Nucleus accumbens (tissue), 56 donors: ENCODE results near the gene CASP5.
"Not testable (repeated sequence)": the region's sequence is repeated elsewhere in the genome, so short reads cannot be mapped to it uniquely, and the experiment has no call there.

Experiments used
- DNase-seq, 56 donors: peaks; one replicate each; lab custom pipeline; 2025; lab: John Stamatoyannopoulos, UW

Gene CASP5

GRCh38 chr11:105023003-105023402, at the start of gene CASP5:
Gene CASP5 (minus strand): TSS chr11:105023168. CDS start chr11:105023136, 32 bp downstream.
- DNase-seq = no peak

- DNase-seq = not testable (repeated sequence)
These were observed 49.1 kb upstream of the CASP5 start for GRCh38 chr11:105072080-105072479.

- DNase-seq = no peak
These were observed 48.2 kb upstream of the CASP5 start for GRCh38 chr11:105071089-105071732.

GRCh38 chr11:105070306-105070705, 47.3 kb upstream of the CASP5 start:
- no peak for DNase-seq

GRCh38 chr11:105069749-105070148, 46.8 kb upstream of the CASP5 start:
- DNase-seq = not testable (repeated sequence)

- DNase-seq = not testable (repeated sequence)
These were observed 40.4 kb upstream of the CASP5 start for GRCh38 chr11:105063245-105063941.

- DNase-seq = no peak
These were observed 34.5 kb upstream of the CASP5 start for GRCh38 chr11:105057432-105057831.

- no peak for DNase-seq
These were observed 33.5 kb upstream of the CASP5 start for GRCh38 chr11:105056446-105056845.

GRCh38 chr11:105054723-105055493, 31.9 kb upstream of the CASP5 start:
- DNase-seq = no peak

- DNase-seq = no peak
These were observed 29.5 kb upstream of the CASP5 start for GRCh38 chr11:105052487-105052886.

- DNase-seq = no peak
These were observed 28.6 kb upstream of the CASP5 start for GRCh38 chr11:105051559-105051958.

GRCh38 chr11:105049481-105049880, 26.5 kb upstream of the CASP5 start:
- DNase-seq = no peak

- no peak for DNase-seq
These were observed 24.1 kb upstream of the CASP5 start for GRCh38 chr11:105046898-105047579.

GRCh38 chr11:105045676-105046296, 22.8 kb upstream of the CASP5 start:
- no peak for DNase-seq

- DNase-seq = not testable (repeated sequence)
These were observed 21.9 kb upstream of the CASP5 start, which contains the start of gene CARD16 for GRCh38 chr11:105044557-105045524. Gene CARD16 (minus strand): TSS chr11:105045335. CDS start chr11:105045297, 38 bp downstream.

GRCh38 chr11:105042178-105042577, 19.2 kb upstream of the CASP5 start:
- no peak for DNase-seq

- no peak for DNase-seq
These were observed 17.7 kb upstream of the CASP5 start for GRCh38 chr11:105040703-105041102.

- DNase-seq = peak in 1 of 56 donors; percentile 5
These were observed 12.0 kb upstream of the CASP5 start, which contains the start of gene CASP1 for GRCh38 chr11:105034813-105035620. Gene CASP1 (minus strand): TSS chr11:105035144. CDS start chr11:105035113, 31 bp downstream.
